ENCODE results near the gene SIDT1. TPM values are rescaled to one million over a fixed set of nuclear protein-coding genes. Genes with fewer than 3 reads are reported as not detected.
A peak's percentile ranks its signal among the peaks of the same experiment; 100 is the strongest.

The SIDT1 gene
- total and polyA plus RNA-seq, 12 donors = 0.32 to 2.4 (median 0.77) TPM

GRCh38 chr3:113614402-113614801, 82.0 kb downstream of the SIDT1 start:
- WGBS, 2 donors = 26 to 30% methylated on average over 5 of the region's 5 CpGs
- peaks cover 0 to 31% (median 20%) of the 10 kb centered on the region in 9 donors for H3K4me1 ChIP-seq
- peak overlapping the region in 9 of 10 donors; percentile 18 to 78 (median 40) for H3K27ac ChIP-seq
- DNase-seq (peak in 1 of 2 donors; percentile 23), ATAC-seq (peak; percentile 53 to 88 (median 74))
- H3K9me3 ChIP-seq = no peaks in the 10 kb centered on the region
- intact Hi-C loops (cut with DNase I) = no loop called here
- H3K4me3 ChIP-seq = no peak overlapping the region
- no peak for TF ChIP-seq CTCF (IDR thresholded peaks at IDR 0.05)
- peaks cover 0 to 3% (median 0%) of the 10 kb centered on the region in 9 donors for H3K36me3 ChIP-seq
- no peaks in the 10 kb centered on the region for H3K27me3 ChIP-seq

GRCh38 chr3:113615976-113616375, 83.6 kb downstream of the SIDT1 start:
- no peak for TF ChIP-seq CTCF (IDR thresholded peaks at IDR 0.05)
- Histone ChIP-seq H3K27ac (no peak overlapping the region), H3K9me3 (no peaks in the 10 kb centered on the region), H3K36me3 (peaks cover 0 to 3% (median 0%) of the 10 kb centered on the region in 9 donors), H3K4me1 (peaks cover 0 to 31% (median 20%) of the 10 kb centered on the region in 9 donors), H3K27me3 (no peaks in the 10 kb centered on the region), H3K4me3 (no peak overlapping the region)
- WGBS, 2 donors = 34 to 44% methylated on average over 4 of the region's 4 CpGs
- ATAC-seq (peak; percentile 42 to 90 (median 78)), DNase-seq (peak; percentile 19 to 38)
- intact Hi-C loops (cut with DNase I) = no loop called here

GRCh38 chr3:113617726-113618125, 85.4 kb downstream of the SIDT1 start:
- 95% methylated on average over 2 of the region's 2 CpGs for WGBS, 2 donors
- DNase-seq (no peak), ATAC-seq (no peak)
- Histone ChIP-seq H3K27me3 (no peaks in the 10 kb centered on the region), H3K36me3 (peaks cover 0 to 3% (median 0%) of the 10 kb centered on the region in 9 donors), H3K27ac (no peak overlapping the region), H3K4me3 (no peak overlapping the region), H3K4me1 (peaks cover 0 to 31% (median 20%) of the 10 kb centered on the region in 9 donors), H3K9me3 (no peaks in the 10 kb centered on the region)
- intact Hi-C loops (cut with DNase I) = no loop called here
- TF ChIP-seq CTCF (IDR thresholded peaks at IDR 0.05) = no peak

- intact Hi-C loops (cut with DNase I) = loop anchor here in 3 of 10 donors (5.0 to 10.0 kb wide), 2 partner anchors 123 to 565 kb away; no protein-coding TSS in a partner anchor
- Histone ChIP-seq H3K27ac (no peak overlapping the region), H3K9me3 (no peaks in the 10 kb centered on the region), H3K27me3 (peaks cover 0 to 4% (median 0%) of the 10 kb centered on the region in 7 donors), H3K4me1 (peaks cover 0 to 14% (median 5%) of the 10 kb centered on the region in 9 donors), H3K4me3 (no peak overlapping the region), H3K36me3 (peaks cover 0 to 3% (median 0%) of the 10 kb centered on the region in 9 donors)
- DNase-seq = no peak
- TF ChIP-seq CTCF (IDR thresholded peaks at IDR 0.05) = no peak
- ATAC-seq = no peak
Observed at GRCh38 chr3:113620091-113620490, 87.7 kb downstream of the SIDT1 start.

All from heart right ventricle (tissue), 16 donors.